Psoas muscle (tissue), 8 donors: ENCODE results near the gene GDAP2. TPM values are rescaled to one million over a fixed set of nuclear protein-coding genes. Genes with fewer than 3 reads are reported as not detected.

Experiments used
- ATAC-seq, 4 donors: fragments of 200-7000 bp; cut with Tn5 transposase; one replicate each; pipeline ENCODE4 v1.9.1; 2020; ENCODE audit warnings: moderate library complexity in 3 of 4, mild to moderate bottlenecking in 2 of 4
- DNase-seq, 2 donors: peaks; one replicate each; pipeline ENCODE4 v3.0.0-alpha.2; 2020
- H3K27ac ChIP-seq: fragments of 200-600 bp; one replicate; pipeline ENCODE4 v1.8.0; 2022
- H3K27me3 ChIP-seq, 3 donors: fragments of 200-600 bp in 1 of 3; one replicate each; pipeline versions ENCODE4 v1.6.1 to v1.8.0; 2013 to 2022; ENCODE audit warnings: low read length in 2 of 3, mild to moderate bottlenecking in 2 of 3, moderate library complexity in 1 of 3; ENCODE audit not compliant: insufficient read depth in 3 of 3
- H3K36me3 ChIP-seq, 2 donors: fragments of 200-600 bp in 1 of 2; one replicate each; pipeline versions ENCODE4 v1.6.1 to v1.8.0; 2013 to 2022; ENCODE audit warnings: low read depth in 1 of 2, mild to moderate bottlenecking in 1 of 2, moderate library complexity in 1 of 2; ENCODE audit not compliant: insufficient read depth in 1 of 2
- H3K4me1 ChIP-seq: fragments of 200-600 bp; one replicate; pipeline ENCODE4 v1.8.0; 2022
- H3K4me3 ChIP-seq: fragments of 200-600 bp; one replicate; pipeline ENCODE4 v1.8.0; 2022; ENCODE audit warnings: mild to moderate bottlenecking
- H3K9me3 ChIP-seq: fragments of 200-600 bp; one replicate; pipeline ENCODE4 v1.8.0; 2022
- CTCF ChIP-seq: fragments of 200-600 bp; IDR thresholded peaks from one replicate; pipeline ENCODE4 v1.8.0; 2022; ENCODE audit warnings: antibody characterized with exemption
- WGBS, 3 donors: extraction: QIAGEN DNeasy Blood & Tissue Kit; methylation state at CpG; one replicate each; pipeline versions ENCODE4 v1.1.6 to v1.1.7; 2013; 5-methylcytosine and 5-hydroxymethylcytosine counted together
- intact Hi-C, 2 donors: fragments of 100-400 bp; cut with DNase I; formaldehyde crosslinking; loops; one replicate each; pipeline versions ENCODE4 v1.11.0 to v1.14.2; 2022
- polyA plus RNA-seq, 3 donors: library from polyadenylated mRNA; stranded (reverse); fragments of 200-250 nt; gene quantifications; one replicate each; pipeline ENCODE4 v1.2.3, GENCODE V29; 2013
- total RNA-seq, 4 donors: library from RNA; stranded (reverse); fragmentation: NEBNext Ultra II Directional in 2 of 4; extraction: Animal tissue kit (Norgen Biotek cat#: 25700) in 2 of 4; gene quantifications; one replicate each; pipeline versions ENCODE4 v1.2.1 to v1.2.4, GENCODE V29; 2021 to 2023
- donor health status: healthy with polysubstance abuse.
- donor health status: DM: no; HTN: no; CAD: no; lungs with moderate emphysema.
- donor health status: Bipolar disorder and iron deficiency.
- donor health status: healthy.
- donor health status: DM: yes; HTN: yes; CAD: no.
- donor health status: DM: no; HTN: no; CAD: no.
- donor health status: DM: no; HTN: no; CAD: no.
- donor health status: DM: yes; HTN: yes; CAD: no.

GDAP2 gene
- total and polyA plus RNA-seq, 7 donors, result 2.4 to 12.2 (median 9.3) TPM

GRCh38 chr1:117899801-117900200 lies 29.6 kb downstream of the GDAP2 start:
- WGBS, 3 donors, result 94 to 100% (median 96%) methylated on average over 1 of the region's 1 CpG
- Histone ChIP-seq H3K4me3 (no peak overlapping the region), H3K9me3 (no peaks in the 10 kb centered on the region), H3K27me3 (no peaks in the 10 kb centered on the region), H3K4me1 (peaks cover 4% of the 10 kb centered on the region), H3K27ac (no peak overlapping the region), H3K36me3 (peaks cover 8 to 90% of the 10 kb centered on the region in 2 donors)
- ATAC-seq (no peak), DNase-seq (no peak)
- no peak for TF ChIP-seq CTCF
- intact Hi-C loops, result loop anchor here (10.0 kb wide), 4 partner anchors 55 to 385 kb away; no protein-coding TSS in a partner anchor

- WGBS, 3 donors, result 51 to 67% (median 56%) methylated on average over 4 of the region's 4 CpGs
- ATAC-seq (no peak), DNase-seq (no peak)
- intact Hi-C loops, result loop anchor here (10.0 kb wide), 3 partner anchors 143 to 383 kb away; no protein-coding TSS in a partner anchor
- H3K36me3 ChIP-seq, result peaks cover 4 to 67% of the 10 kb centered on the region in 2 donors
- H3K4me1 ChIP-seq, result peaks cover 4% of the 10 kb centered on the region
- no peaks in the 10 kb centered on the region for H3K27me3 ChIP-seq
- no peak for TF ChIP-seq CTCF
- no peak overlapping the region for H3K4me3 ChIP-seq
- no peaks in the 10 kb centered on the region for H3K9me3 ChIP-seq
- H3K27ac ChIP-seq, result no peak overlapping the region
Measured at GRCh38 chr1:117897551-117897950, 31.9 kb downstream of the GDAP2 start.

- peak overlapping the region; percentile 51 for H3K27ac ChIP-seq
- H3K4me1 ChIP-seq, result peaks cover 4% of the 10 kb centered on the region
- intact Hi-C loops, result loop anchor here (10.0 kb wide), 3 partner anchors 141 to 381 kb away; no protein-coding TSS in a partner anchor
- WGBS, 3 donors, result 9 to 15% (median 14%) methylated on average over 4 of the region's 4 CpGs
- H3K4me3 ChIP-seq, result no peak overlapping the region
- H3K36me3 ChIP-seq, result peaks cover 4 to 58% of the 10 kb centered on the region in 2 donors
- peak; percentile 81 to 97 (median 84) for ATAC-seq
- no peaks in the 10 kb centered on the region for H3K9me3 ChIP-seq
- peak; percentile 74 for TF ChIP-seq CTCF
- DNase-seq, result peak in 1 of 2 donors; percentile 21
- no peaks in the 10 kb centered on the region for H3K27me3 ChIP-seq
Measured at GRCh38 chr1:117895482-117896114, 33.8 kb downstream of the GDAP2 start.

- intact Hi-C loops, result loop anchor here (10.0 kb wide), 3 partner anchors 139 to 379 kb away; no protein-coding TSS in a partner anchor
- no peaks in the 10 kb centered on the region for H3K27me3 ChIP-seq
- TF ChIP-seq CTCF, result no peak
- H3K27ac ChIP-seq, result no peak overlapping the region
- peaks cover under 1 to 44% of the 10 kb centered on the region in 2 donors for H3K36me3 ChIP-seq
- H3K4me1 ChIP-seq, result peaks cover 4% of the 10 kb centered on the region
- H3K4me3 ChIP-seq, result no peak overlapping the region
- WGBS, 3 donors, result 94 to 97% (median 97%) methylated on average over 1 of the region's 1 CpG
- no peak for DNase-seq
- H3K9me3 ChIP-seq, result no peaks in the 10 kb centered on the region
- ATAC-seq, result no peak
Measured at GRCh38 chr1:117894078-117894477, 35.3 kb downstream of the GDAP2 start.
